MM.1S (cell line): ENCODE results near the gene CALY.

Experiments used
- DNase-seq: peaks from one replicate; pipeline ENCODE4 v3.0.0-alpha.2; 2015
- H2AFZ ChIP-seq: fragments of 300-600 bp; sonication (generic); 2 replicates; pipeline ENCODE4 v1.6.0; 2016; ENCODE audit warnings: antibody characterized with exemption, low read length
- H3F3A ChIP-seq: fragments of 300-600 bp; sonication (generic); 2 replicates; pipeline ENCODE4 v1.6.1; 2016; ENCODE audit warnings: mild to moderate bottlenecking, antibody characterized with exemption, low read length, moderate library complexity, mixed read lengths; ENCODE audit not compliant: insufficient read depth
- H3K27ac ChIP-seq: fragments of 300-600 bp; sonication (generic); 2 replicates; pipeline ENCODE4 v1.5.1; 2016; ENCODE audit warnings: mild to moderate bottlenecking, low read length
- H3K27me3 ChIP-seq: fragments of 300-600 bp; sonication (generic); replicated peaks from 2 replicates; pipeline ENCODE4 v1.6.0; 2016; ENCODE audit warnings: low read length; ENCODE audit not compliant: insufficient read depth
- H3K36me3 ChIP-seq: fragments of 300-600 bp; sonication (generic); replicated peaks from 2 replicates; pipeline ENCODE4 v1.6.1; 2016; ENCODE audit warnings: mild to moderate bottlenecking, low read length, mixed read lengths; ENCODE audit not compliant: insufficient read depth
- H3K4me1 ChIP-seq: fragments of 300-600 bp; sonication (generic); 2 replicates; pipeline ENCODE4 v1.6.1; 2016; ENCODE audit warnings: low read length, mixed read lengths
- H3K4me2 ChIP-seq: fragments of 300-600 bp; sonication (generic); 2 replicates; pipeline ENCODE4 v1.6.0; 2016; ENCODE audit warnings: low read depth, low read length
- H3K4me3 ChIP-seq: fragments of 300-600 bp; sonication (generic); 2 replicates; pipeline ENCODE4 v1.5.1; 2016; ENCODE audit warnings: low read length, mixed read lengths
- H3K79me2 ChIP-seq: fragments of 300-600 bp; sonication (generic); 2 replicates; pipeline ENCODE4 v1.6.1; 2016; ENCODE audit warnings: mixed run types, low read length, mixed read lengths
- H3K9ac ChIP-seq: fragments of 300-600 bp; sonication (generic); 2 replicates; pipeline ENCODE4 v1.6.1; 2016; ENCODE audit warnings: low read length, mixed read lengths
- H3K9me2 ChIP-seq: fragments of 300-600 bp; sonication (generic); replicated peaks from 2 replicates; pipeline ENCODE4 v1.6.1; 2016; ENCODE audit warnings: mild to moderate bottlenecking, low read length, mixed read lengths; ENCODE audit not compliant: insufficient read depth
- H3K9me3 ChIP-seq: fragments of 300-600 bp; sonication (generic); replicated peaks from 2 replicates; pipeline ENCODE4 v1.6.1; 2016; ENCODE audit warnings: mild to moderate bottlenecking, low read length, mixed read lengths; ENCODE audit not compliant: insufficient read depth
- H4K20me1 ChIP-seq: fragments of 300-600 bp; sonication (generic); 2 replicates; pipeline ENCODE4 v1.6.1; 2016; ENCODE audit warnings: mild to moderate bottlenecking, low read length, moderate library complexity, mixed read lengths; ENCODE audit not compliant: insufficient read depth
- EZH2 ChIP-seq: fragments of 300-600 bp; sonication (generic); optimal IDR thresholded peaks from 2 replicates; pipeline ENCODE3; 2017; ENCODE audit warnings: low read depth, mild to moderate bottlenecking, antibody characterized with exemption, low read length, mixed read lengths
- EZH2phosphoT487 ChIP-seq: fragments of 300-600 bp; sonication (generic); IDR thresholded peaks from 2 replicates; pipeline ENCODE4 v1.6.1; 2018; ENCODE audit warnings: antibody characterized with exemption, low read length
- TF ChIP-seq, protein P1 (sequence below): fragments of 300-600 bp; sonication (generic); IDR thresholded peaks from 2 replicates; pipeline ENCODE4 v1.5.1; 2016; ENCODE audit warnings: antibody characterized with exemption, low read length, mixed read lengths

The CALY gene

DNA sequence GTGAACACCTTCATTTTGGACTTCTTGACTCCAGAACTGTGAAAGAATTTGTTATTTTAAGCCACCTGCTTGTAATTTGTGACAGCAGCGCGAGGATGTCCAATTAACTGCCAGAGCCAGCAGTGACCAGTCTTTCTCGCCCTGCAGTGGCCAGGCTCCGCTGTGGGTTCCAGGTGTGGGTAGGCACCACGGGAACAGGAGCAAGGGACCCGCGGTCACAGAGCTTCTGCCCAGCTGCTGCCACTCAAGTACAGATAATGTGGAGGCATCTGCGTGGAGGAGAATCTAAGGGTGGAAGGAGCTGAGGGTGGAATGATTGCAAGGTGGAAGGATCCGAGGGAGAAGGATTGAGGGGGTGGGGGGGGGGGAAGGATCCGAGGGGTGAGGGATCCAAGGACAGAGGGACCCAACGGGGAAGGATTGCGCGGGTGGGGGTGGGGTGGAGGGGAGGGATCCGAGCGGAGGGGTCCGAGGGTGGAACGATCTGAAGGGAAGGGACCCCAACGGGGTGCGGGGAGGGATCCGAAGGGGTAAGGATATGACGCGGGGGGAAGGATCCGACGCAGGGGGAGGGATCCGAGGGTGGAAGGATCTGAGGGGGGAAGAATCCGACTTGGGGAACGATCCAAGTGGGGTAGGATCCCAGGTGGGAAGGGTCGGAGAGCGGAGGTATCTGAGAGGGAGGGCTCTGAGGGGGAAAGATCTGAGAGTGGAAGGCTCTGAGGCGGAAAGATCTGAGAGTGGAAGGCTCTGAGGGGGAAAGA, 3.6 kb downstream of the CALY start:
- Histone ChIP-seq H4K20me1 (no peaks in the 10 kb centered on the region), H3K27me3 (peaks cover 53% of the 10 kb centered on the region)

DNA sequence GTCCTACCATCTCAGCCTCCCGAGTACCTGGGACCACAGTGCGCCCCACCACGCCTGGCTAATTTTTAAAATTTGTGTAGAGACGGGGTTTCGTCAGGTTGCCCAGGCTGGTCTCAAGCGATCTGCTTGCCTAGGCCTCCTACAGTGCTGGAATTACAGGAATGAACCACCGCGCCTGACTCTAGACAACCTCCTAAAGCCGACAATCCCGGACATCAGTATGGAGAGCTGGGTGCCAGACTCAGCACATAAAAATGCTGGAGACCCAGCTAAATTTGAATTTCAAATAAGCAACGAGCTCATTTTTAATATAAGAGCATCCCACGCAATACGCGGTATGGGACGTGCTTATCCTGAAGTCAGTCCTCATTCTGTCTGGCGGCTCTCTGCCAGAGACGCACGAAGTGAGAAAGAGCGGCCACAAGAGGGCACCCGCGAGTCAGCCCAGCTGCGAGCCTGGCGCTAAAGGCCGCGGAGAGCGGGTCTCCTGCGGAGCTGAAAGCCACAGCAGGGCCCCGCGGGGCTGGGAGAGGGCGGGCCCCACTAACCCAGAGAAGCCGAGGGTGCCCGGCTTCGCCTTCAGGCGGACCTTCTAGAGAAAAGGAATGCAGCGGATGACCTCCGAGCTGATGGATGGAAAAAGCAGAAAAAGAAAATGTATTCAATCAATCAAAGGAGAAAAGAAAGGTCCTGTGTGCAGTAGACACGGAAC, 7.0 kb downstream of the CALY start:
- Histone ChIP-seq H3K27me3 (peaks cover 73% of the 10 kb centered on the region), H3F3A (no peaks in the 10 kb centered on the region), H3K9me2 (no peaks in the 10 kb centered on the region), H3K4me1 (no peaks in the 10 kb centered on the region), H3K27ac (no peak overlapping the region), H3K4me2 (peak overlapping the region; percentile 92), H4K20me1 (no peaks in the 10 kb centered on the region), H3K9me3 (no peaks in the 10 kb centered on the region), H2AFZ (0 out of 2 replicates have a peak overlapping the region, but pooled peaks have one; percentile 58), H3K4me3 (peak overlapping the region; percentile 50; the same call in 1 of the 2 replicates), H3K9ac (no peak overlapping the region), H3K79me2 (no peaks in the 10 kb centered on the region), H3K36me3 (no peaks in the 10 kb centered on the region)
- TF ChIP-seq EZH2phosphoT487 (no peak), EZH2 (no peak)
- TF ChIP-seq, protein P1, sequence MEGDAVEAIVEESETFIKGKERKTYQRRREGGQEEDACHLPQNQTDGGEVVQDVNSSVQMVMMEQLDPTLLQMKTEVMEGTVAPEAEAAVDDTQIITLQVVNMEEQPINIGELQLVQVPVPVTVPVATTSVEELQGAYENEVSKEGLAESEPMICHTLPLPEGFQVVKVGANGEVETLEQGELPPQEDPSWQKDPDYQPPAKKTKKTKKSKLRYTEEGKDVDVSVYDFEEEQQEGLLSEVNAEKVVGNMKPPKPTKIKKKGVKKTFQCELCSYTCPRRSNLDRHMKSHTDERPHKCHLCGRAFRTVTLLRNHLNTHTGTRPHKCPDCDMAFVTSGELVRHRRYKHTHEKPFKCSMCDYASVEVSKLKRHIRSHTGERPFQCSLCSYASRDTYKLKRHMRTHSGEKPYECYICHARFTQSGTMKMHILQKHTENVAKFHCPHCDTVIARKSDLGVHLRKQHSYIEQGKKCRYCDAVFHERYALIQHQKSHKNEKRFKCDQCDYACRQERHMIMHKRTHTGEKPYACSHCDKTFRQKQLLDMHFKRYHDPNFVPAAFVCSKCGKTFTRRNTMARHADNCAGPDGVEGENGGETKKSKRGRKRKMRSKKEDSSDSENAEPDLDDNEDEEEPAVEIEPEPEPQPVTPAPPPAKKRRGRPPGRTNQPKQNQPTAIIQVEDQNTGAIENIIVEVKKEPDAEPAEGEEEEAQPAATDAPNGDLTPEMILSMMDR = peak; percentile 91
- peak; percentile 84 for DNase-seq

More for the DNA sequence above, 3.6 kb downstream of the CALY start:
- DNase-seq = no peak
- Histone ChIP-seq H3K9me3 (no peaks in the 10 kb centered on the region), H2AFZ (no peak overlapping the region), H3K4me2 (no peak overlapping the region), H3K9ac (no peak overlapping the region), H3K79me2 (no peaks in the 10 kb centered on the region), H3K36me3 (no peaks in the 10 kb centered on the region), H3K4me1 (no peaks in the 10 kb centered on the region), H3F3A (no peaks in the 10 kb centered on the region), H3K27ac (no peak overlapping the region), H3K4me3 (no peak overlapping the region), H3K9me2 (no peaks in the 10 kb centered on the region)
- TF ChIP-seq EZH2phosphoT487 (no peak), EZH2 (no peak)
- TF ChIP-seq, protein P1 = no peak

- Histone ChIP-seq H4K20me1 (no peaks in the 10 kb centered on the region), H3K79me2 (no peaks in the 10 kb centered on the region), H3K4me1 (no peaks in the 10 kb centered on the region), H3K36me3 (no peaks in the 10 kb centered on the region), H3K9me2 (no peaks in the 10 kb centered on the region), H3K9me3 (no peaks in the 10 kb centered on the region), H3F3A (no peaks in the 10 kb centered on the region), H3K9ac (no peak overlapping the region), H3K27me3 (peaks cover 71% of the 10 kb centered on the region), H2AFZ (no peak overlapping the region), H3K4me3 (no peak overlapping the region), H3K4me2 (no peak overlapping the region), H3K27ac (no peak overlapping the region)
- DNase-seq = no peak
- TF ChIP-seq, protein P1 = no peak
- TF ChIP-seq EZH2 (no peak), EZH2phosphoT487 (no peak)
Observed at GRCh38 chr10:133328358-133329343, 8.0 kb downstream of the CALY start.
